Measurements from ENCODE around the gene PIK3R4. TPM values are rescaled to one million over a fixed set of nuclear protein-coding genes. Genes with fewer than 3 reads are reported as not detected.

PIK3R4 gene
- polyA plus RNA-seq, 1 of the 3 experiments (the other 2 are of a cell fraction), result 27.2 TPM

- TF ChIP-seq ZBTB33 (IDR thresholded peaks at IDR 0.05; ENCODE audit: borderline replicate concordance, low read depth), result no peak
Measured at GRCh38 chr3:130705501-130705900, 41.1 kb downstream of the PIK3R4 start (continued).

DNA sequence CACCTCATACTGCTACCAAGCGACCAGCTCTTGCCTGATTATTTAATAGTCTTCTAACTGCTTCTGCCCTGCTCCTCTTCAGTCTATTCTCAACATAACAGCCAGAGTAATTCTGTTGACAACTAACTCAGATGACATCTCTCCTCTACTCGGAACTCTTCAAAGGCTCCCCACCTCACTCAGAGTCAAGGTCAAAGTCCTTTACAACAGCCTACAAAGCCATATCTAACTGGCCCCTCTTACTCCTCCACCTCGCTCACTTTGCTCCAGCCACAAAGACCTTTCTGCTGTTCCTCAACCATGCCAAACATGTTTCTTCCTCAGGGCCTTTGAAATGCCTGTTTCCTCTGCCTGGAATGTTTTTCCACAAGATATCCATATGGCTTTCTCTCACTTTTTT lies 43.6 kb downstream of the PIK3R4 start:
- Histone ChIP-seq H3K4me2 (no peak overlapping the region), H3K79me2 (ENCODE audit: insufficient read depth) (no peaks in the 10 kb centered on the region), H4K20me1 (ENCODE audit: insufficient read depth) (no peaks in the 10 kb centered on the region), H3K9me3 (no peaks in the 10 kb centered on the region), H3K4me3 (ENCODE audit: low read depth in 2 of 2, low read length in 1 of 2) (no peak overlapping the region), H3K9ac (no peak overlapping the region), H3K36me3 (replicated peaks in 1 of 2; ENCODE audit: control insufficient read depth in 1 of 2, insufficient read depth in 2 of 2, low read length in 1 of 2) (peaks cover 68 to 75% of the 10 kb centered on the region in 2 experiments), H3K9me2 (no peaks in the 10 kb centered on the region), H3K27me3 (ENCODE audit: insufficient read depth) (no peaks in the 10 kb centered on the region), H3K4me1 (ENCODE audit: control insufficient read depth in 1 of 2, insufficient read depth in 2 of 2, low read depth in 1 of 2, low read length in 1 of 2) (no peaks in the 10 kb centered on the region), H3F3A (replicated peaks; ENCODE audit: insufficient read depth) (no peaks in the 10 kb centered on the region), H2AFZ (ENCODE audit: low read depth) (no peak overlapping the region), H3K27ac (ENCODE audit: low read depth in 2 of 2, low read length in 1 of 2) (no peak overlapping the region)
- ChIA-PET POLR2A (no interaction called here), CTCF (no interaction called here)
- DNase-seq, result no peak
- WGBS (ENCODE audit: low lambda C conversion rate), result 89% methylated on average over 3 of the region's 3 CpGs
- no peak for TF ChIP-seq CHD2 (IDR thresholded peaks at IDR 0.05; ENCODE audit: low read length, partially characterized antibody)
- TF ChIP-seq SMC3 (IDR thresholded peaks at IDR 0.05; ENCODE audit: low read depth, low read length), result no peak
- TF ChIP-seq MEF2A (IDR thresholded peaks at IDR 0.05; ENCODE audit: borderline replicate concordance, low read depth), result no peak
- no peak for TF ChIP-seq GATA2 (CRISPR knock-in tag; IDR thresholded peaks at IDR 0.05)
- TF ChIP-seq RAD21 (IDR thresholded peaks at IDR 0.05; ENCODE audit: low read length), result no peak
- no peak for TF ChIP-seq ELF1 (IDR thresholded peaks at IDR 0.05)
- no peak for TF ChIP-seq GABPA (IDR thresholded peaks at IDR 0.05; ENCODE audit: low read depth)
- TF ChIP-seq RCOR1 (IDR thresholded peaks at IDR 0.05; ENCODE audit: low read length), result no peak
- TF ChIP-seq JUND (IDR thresholded peaks at IDR 0.05), result no peak
- no peak for TF ChIP-seq MXI1 (IDR thresholded peaks at IDR 0.05; ENCODE audit: low read depth, low read length)
- no peak for TF ChIP-seq FOSL2 (IDR thresholded peaks at IDR 0.05; ENCODE audit: borderline replicate concordance, low read depth)

DNA sequence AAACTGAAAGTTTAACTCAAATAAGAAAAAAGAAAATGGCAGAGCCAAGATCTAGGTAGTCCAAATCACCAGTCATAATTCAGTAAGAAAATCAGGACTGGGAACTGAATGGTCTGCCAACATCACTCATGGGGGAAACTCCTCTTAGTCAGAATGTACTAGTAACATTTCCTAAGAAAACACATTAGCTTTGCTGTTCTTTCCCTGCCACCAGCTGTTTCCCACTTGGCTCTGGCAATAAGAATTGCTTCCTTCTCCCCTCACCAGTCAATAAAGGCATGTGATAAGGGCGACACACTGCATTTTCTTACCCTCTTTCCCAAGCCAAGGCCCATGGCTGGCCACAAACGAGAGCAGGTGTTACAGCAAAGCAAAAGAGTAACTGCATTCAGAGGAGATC lies 46.1 kb downstream of the PIK3R4 start:
- H4K20me1 ChIP-seq (ENCODE audit: insufficient read depth), result no peaks in the 10 kb centered on the region
- no peaks in the 10 kb centered on the region for H3K4me1 ChIP-seq (ENCODE audit: control insufficient read depth in 1 of 2, insufficient read depth in 2 of 2, low read depth in 1 of 2, low read length in 1 of 2)
- H3K9me2 ChIP-seq, result no peaks in the 10 kb centered on the region
- H3K4me2 ChIP-seq, result no peak overlapping the region
- no peaks in the 10 kb centered on the region for H3K9me3 ChIP-seq
- no peak overlapping the region for H3K27ac ChIP-seq (ENCODE audit: low read depth in 2 of 2, low read length in 1 of 2)
- no peak for DNase-seq
- POLR2A ChIA-PET, result no interaction called here
- H3K27me3 ChIP-seq (ENCODE audit: insufficient read depth), result no peaks in the 10 kb centered on the region
- CTCF ChIA-PET, result interaction anchor here (0.6 to 0.9 kb wide), 2 partner anchors 10 to 758 kb away, joined by 3 to 4 read pairs; no protein-coding TSS in a partner anchor
- H3K4me3 ChIP-seq (ENCODE audit: low read depth in 2 of 2, low read length in 1 of 2), result no peak overlapping the region
- 100% methylated on average over 2 of the region's 2 CpGs for WGBS (ENCODE audit: low lambda C conversion rate)
- TF ChIP-seq JUND (IDR thresholded peaks at IDR 0.05), result no peak
- no peak for TF ChIP-seq FOXJ3 (CRISPR knock-in tag; IDR thresholded peaks at IDR 0.05)
- TF ChIP-seq, protein P1, sequence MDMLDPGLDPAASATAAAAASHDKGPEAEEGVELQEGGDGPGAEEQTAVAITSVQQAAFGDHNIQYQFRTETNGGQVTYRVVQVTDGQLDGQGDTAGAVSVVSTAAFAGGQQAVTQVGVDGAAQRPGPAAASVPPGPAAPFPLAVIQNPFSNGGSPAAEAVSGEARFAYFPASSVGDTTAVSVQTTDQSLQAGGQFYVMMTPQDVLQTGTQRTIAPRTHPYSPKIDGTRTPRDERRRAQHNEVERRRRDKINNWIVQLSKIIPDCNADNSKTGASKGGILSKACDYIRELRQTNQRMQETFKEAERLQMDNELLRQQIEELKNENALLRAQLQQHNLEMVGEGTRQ (IDR thresholded peaks at IDR 0.05; ENCODE audit: borderline replicate concordance, low read depth, low read length), result no peak
- TF ChIP-seq RFX5 (IDR thresholded peaks at IDR 0.05; ENCODE audit: low read length), result no peak
- TF ChIP-seq YY1 (IDR thresholded peaks at IDR 0.05; ENCODE audit: low read depth), result no peak
- TF ChIP-seq MEF2A (IDR thresholded peaks at IDR 0.05; ENCODE audit: borderline replicate concordance, low read depth), result no peak
- TF ChIP-seq CHD2 (IDR thresholded peaks at IDR 0.05; ENCODE audit: low read length, partially characterized antibody), result no peak
- TF ChIP-seq, protein P2, sequence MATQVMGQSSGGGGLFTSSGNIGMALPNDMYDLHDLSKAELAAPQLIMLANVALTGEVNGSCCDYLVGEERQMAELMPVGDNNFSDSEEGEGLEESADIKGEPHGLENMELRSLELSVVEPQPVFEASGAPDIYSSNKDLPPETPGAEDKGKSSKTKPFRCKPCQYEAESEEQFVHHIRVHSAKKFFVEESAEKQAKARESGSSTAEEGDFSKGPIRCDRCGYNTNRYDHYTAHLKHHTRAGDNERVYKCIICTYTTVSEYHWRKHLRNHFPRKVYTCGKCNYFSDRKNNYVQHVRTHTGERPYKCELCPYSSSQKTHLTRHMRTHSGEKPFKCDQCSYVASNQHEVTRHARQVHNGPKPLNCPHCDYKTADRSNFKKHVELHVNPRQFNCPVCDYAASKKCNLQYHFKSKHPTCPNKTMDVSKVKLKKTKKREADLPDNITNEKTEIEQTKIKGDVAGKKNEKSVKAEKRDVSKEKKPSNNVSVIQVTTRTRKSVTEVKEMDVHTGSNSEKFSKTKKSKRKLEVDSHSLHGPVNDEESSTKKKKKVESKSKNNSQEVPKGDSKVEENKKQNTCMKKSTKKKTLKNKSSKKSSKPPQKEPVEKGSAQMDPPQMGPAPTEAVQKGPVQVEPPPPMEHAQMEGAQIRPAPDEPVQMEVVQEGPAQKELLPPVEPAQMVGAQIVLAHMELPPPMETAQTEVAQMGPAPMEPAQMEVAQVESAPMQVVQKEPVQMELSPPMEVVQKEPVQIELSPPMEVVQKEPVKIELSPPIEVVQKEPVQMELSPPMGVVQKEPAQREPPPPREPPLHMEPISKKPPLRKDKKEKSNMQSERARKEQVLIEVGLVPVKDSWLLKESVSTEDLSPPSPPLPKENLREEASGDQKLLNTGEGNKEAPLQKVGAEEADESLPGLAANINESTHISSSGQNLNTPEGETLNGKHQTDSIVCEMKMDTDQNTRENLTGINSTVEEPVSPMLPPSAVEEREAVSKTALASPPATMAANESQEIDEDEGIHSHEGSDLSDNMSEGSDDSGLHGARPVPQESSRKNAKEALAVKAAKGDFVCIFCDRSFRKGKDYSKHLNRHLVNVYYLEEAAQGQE (IDR thresholded peaks at IDR 0.05; ENCODE audit: low read depth, low read length), result no peak
- no peak for TF ChIP-seq USF1 (IDR thresholded peaks at IDR 0.05; ENCODE audit: borderline replicate concordance, low read depth)
- TF ChIP-seq TCF12 (IDR thresholded peaks at IDR 0.05), result no peak
- no peak for TF ChIP-seq FOXM1 (IDR thresholded peaks at IDR 0.05; ENCODE audit: low read depth)
- TF ChIP-seq RAD21 (IDR thresholded peaks at IDR 0.05; ENCODE audit: low read length), result no peak
- no peak for TF ChIP-seq SMC3 (IDR thresholded peaks at IDR 0.05; ENCODE audit: low read depth, low read length)
- no peaks in the 10 kb centered on the region for H3K79me2 ChIP-seq (ENCODE audit: insufficient read depth)
- peaks cover 59 to 67% of the 10 kb centered on the region in 2 experiments for H3K36me3 ChIP-seq (replicated peaks in 1 of 2; ENCODE audit: control insufficient read depth in 1 of 2, insufficient read depth in 2 of 2, low read length in 1 of 2)
- H3K9ac ChIP-seq, result no peak overlapping the region
- H2AFZ ChIP-seq (ENCODE audit: low read depth), result no peak overlapping the region
- H3F3A ChIP-seq (replicated peaks; ENCODE audit: insufficient read depth), result no peaks in the 10 kb centered on the region
